Stimulated activated CD4-positive, alpha-beta T cell treated with anti-CD3 and anti-CD28 coated beads, Interleukin-15, amount 100 ng/mL, for 1 hour (primary cell): Measurements from ENCODE around the gene FANCC.

Source experiments
- DNase-seq, 2 donors: peaks; one replicate each; pipeline ENCODE4 v3.0.0-alpha.2; 2020; ENCODE audit warnings: low read depth in 1 of 2, low spot score in 1 of 2

FANCC gene

GRCh38 chr9:95076696-95077052, 240.8 kb downstream of the FANCC start:
- no peak for DNase-seq

DNA sequence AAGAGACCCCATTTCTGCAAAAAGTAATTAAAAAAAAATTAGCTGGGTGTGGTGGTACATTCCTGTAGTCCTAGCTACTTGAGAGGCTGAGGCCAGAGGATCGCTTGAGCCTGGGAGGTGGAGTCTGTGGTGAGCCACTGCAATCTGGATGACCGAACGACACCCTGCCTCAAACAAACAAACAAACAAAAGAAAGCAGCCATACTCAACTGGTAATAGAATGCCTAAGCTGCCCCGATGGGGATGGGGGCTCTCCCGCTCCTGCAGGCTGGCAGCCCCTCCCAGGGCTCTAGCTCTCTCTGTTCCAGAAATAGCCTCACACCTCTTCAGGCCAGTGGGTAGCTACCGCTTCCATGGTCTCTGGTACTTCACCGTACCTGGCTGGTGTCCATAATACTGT, 241.8 kb downstream of the FANCC start:
- no peak for DNase-seq

GRCh38 chr9:95074632-95075031, 242.9 kb downstream of the FANCC start:
- DNase-seq = no peak

- DNase-seq = no peak
Observed at GRCh38 chr9:95073918-95074317, 243.6 kb downstream of the FANCC start.

DNA sequence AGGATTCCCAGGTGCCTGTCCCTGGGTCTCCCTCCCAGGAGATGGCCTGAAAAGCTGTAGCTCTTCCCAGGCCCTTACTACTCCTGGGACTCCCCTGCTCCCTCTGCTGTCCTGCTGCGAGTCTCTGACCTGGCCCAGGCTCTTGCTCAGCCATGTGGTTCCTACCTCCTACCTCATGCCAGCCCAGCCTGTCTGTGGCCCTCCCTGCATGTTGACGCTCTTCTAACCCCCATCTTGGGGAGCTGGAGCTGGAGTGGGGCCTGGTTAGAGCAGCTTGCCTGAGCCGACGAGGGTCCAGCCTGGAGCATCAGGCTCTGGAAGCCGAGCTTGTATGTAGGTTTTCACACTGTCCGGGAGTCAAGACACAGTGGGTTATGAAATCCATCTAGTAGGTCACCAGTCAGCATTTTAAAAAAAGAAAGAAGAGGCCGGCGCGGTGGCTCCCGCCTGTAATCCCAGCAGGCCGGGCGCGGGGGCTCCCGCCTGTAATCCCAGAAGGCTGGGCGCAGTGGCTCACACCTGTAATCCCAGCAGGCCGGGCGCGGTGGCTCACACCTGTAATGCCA, 244.4 kb downstream of the FANCC start:
- DNase-seq = no peak

DNA sequence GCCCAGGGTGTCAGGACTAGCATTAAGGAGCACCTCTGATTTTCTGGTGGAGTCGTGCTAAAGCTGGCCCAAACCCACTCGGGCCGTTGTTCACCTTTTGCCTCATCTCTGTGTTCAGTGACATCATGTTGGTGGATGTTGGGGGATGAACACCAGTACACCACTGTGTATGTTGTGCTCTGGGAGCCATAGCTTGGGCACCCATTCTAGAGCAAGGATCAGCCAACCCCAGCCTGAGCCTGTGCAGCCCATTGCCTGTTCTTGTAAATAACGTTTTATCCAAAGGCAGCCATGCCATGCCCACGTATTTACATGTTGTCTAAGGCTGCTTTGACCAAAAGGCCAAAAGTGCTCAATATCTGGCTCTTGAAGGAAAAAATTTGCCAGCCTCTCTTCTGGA, 245.6 kb downstream of the FANCC start:
- no peak for DNase-seq

DNA sequence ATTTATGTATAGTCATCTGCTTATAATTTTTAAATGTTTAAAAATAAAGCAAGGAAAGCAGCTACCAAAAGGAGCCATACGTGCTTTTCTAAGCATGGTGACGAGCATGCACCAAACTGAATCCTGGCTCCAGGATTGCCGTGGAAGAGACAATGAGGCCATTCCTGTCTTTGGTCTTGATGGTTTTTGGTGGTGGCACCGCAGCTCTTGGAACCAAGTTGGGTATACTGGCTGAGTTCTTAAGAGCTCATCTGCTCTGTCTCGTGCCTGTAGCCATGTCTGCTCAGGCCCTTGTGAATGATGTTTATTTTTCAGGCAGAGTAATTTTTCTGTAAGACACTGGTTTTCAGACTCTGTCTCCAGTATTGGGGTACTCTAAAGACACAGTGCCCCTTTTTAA, 246.1 kb downstream of the FANCC start:
- DNase-seq = no peak

DNA sequence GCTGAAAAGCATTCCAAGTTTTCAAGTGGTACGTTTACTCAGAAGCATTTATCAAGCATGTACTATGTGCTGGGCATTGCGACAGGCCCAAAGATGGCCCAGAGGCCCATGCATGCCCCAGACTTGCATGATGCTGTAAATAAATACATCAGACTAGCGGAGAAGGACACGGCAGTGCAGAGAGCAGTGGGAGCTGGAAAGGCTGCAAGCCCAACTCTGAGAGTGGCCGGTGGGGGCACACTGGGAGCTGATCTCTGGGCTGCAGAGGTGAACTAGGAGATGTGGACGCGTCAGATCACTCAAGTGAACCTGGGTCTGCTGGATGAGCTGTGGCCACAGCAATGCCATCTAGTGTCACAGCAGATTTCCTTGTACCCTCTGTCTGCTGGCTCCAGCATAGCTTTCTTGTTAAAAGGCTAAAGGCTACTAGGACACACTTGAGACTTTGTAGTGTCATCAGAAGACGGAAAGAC, 246.9 kb downstream of the FANCC start:
- DNase-seq = no peak

- no peak for DNase-seq
Observed at GRCh38 chr9:95067897-95068296, 249.6 kb downstream of the FANCC start.

- DNase-seq = no peak
Observed at GRCh38 chr9:95067057-95067456, 250.5 kb downstream of the FANCC start.

GRCh38 chr9:95065224-95065623, 252.3 kb downstream of the FANCC start:
- no peak for DNase-seq

GRCh38 chr9:95063300-95063699, 254.2 kb downstream of the FANCC start:
- no peak for DNase-seq

DNA sequence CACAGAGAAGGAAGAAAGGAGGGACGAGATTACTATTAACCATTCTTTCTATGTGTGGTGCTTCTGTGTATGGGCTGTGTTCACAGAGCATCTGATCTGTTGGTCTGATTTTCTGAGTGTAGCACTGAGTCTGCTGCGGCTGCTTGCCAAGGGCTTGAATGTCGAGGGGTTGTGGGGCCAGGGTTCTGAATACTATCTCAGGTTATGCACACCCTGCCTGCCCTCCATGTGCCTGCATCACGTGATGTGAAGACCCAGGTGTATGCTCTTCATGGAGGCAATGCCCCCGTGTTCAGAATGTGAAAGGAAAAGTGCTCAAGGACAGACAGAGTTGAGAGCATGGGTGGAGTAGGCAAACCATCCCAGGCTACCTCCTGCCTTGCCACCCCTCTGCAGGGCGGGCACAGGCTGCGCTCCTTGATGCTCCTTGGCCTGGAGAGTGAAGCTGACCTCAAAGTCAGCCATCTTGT, 254.9 kb downstream of the FANCC start:
- no peak for DNase-seq

- DNase-seq = no peak
Observed at GRCh38 chr9:95061916-95062595, 255.5 kb downstream of the FANCC start.

GRCh38 chr9:95060916-95061315, 256.6 kb downstream of the FANCC start:
- no peak for DNase-seq

GRCh38 chr9:95060234-95060633, 257.3 kb downstream of the FANCC start:
- DNase-seq = no peak

GRCh38 chr9:95058795-95059386, 258.6 kb downstream of the FANCC start:
- no peak for DNase-seq

GRCh38 chr9:95058121-95058785, 259.3 kb downstream of the FANCC start:
- DNase-seq = no peak

DNA sequence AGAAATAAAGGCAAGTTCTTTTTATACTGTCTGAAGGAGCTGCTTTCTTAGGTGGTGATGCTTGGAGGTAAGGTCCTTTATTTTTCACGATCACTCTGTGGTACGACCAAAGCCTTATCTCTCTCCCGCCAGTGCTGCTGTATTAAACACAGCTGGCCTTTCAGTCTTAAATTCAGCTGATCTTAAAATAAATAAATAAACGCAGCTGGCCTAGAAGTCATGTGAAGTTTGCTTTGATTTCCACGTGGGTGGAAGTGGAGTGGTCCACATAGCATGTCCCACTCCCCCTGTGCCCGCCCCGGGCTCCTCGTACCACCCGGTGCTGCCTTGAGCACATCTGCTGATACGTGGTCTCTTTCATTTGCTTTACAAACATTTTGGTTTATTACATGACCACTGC, 260.4 kb downstream of the FANCC start:
- DNase-seq = no peak

- DNase-seq = no peak
Observed at GRCh38 chr9:95055851-95056551, 261.5 kb downstream of the FANCC start.

DNA sequence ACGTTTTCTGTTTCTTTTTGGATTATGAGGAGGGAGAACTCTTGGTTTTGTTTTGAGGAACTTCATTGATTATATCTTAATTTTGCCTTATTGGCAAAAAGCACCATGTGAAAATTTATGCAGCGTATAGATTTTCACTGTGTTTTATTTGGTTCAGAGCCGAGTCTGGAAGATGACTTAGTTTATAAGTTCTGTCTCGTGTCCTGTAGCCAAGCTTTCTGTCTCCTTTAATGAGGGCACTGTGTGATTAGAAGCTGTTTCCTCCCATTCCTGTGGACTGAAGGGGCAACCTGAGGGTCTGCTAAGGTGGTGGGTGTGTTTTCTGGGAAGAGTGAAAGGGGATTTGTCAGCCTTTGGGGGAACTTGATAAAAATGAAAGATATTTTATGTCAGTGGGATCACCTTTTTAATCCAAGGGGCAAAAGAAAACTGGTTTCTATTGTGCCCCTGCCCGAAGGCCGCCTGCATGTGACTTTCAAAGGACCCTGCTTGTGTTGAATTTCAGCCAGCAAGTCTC, 262.1 kb downstream of the FANCC start:
- DNase-seq = no peak
